GM18909 (cell line): Measurements from ENCODE around the gene GPX4.

Experiments
- ATAC-seq: cut with Tn5 transposase; IDR thresholded peaks from one replicate; pipeline ENCODE4 v1.9.1; 2021; ENCODE audit warnings: mild to moderate bottlenecking; ENCODE audit not compliant: unreplicated experiment, poor library complexity

Gene GPX4

DNA sequence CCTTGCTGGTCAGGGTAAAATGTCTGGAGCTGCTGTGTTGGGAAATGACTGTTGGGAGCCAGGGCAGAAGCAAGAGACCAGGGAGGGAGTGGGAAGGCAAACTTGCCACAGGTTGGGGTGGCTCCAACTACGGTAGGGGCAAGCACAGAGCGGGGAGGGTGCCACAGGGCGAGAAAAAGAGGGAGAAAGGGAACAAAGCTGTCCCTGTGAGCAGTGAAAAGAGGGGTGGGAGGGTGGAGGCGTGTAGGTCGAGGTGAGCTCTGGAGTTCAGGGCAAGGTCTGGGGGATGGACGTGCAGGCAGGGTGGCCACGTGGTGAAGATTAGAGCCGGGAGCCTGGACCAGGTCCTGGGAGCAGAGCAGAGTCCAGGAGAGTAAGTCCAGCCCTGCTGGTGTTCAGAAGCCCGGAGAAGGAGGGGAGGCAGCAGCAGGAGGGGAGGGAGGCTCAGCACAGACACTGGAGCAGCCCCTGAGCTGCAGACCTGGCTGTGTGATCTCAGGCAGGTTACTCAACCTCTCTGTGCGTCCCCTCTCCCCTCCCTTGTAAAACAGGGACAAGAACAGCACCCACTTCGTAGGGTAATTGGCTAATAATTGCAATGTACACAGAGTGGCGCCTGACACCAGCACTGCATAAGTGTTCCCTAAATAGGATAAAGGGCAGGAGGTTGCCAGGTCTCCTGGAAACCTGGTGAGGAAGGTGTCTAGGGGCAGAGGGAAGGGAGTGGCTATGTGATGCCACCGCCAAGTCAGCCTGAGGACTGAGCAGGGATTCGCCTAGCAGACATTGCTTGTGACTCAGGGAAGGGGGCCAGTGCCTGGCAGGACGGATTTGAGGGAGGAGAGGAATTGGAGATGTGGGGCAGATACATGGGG is 5.4 kb upstream of the GPX4 start:
- no peak for ATAC-seq

DNA sequence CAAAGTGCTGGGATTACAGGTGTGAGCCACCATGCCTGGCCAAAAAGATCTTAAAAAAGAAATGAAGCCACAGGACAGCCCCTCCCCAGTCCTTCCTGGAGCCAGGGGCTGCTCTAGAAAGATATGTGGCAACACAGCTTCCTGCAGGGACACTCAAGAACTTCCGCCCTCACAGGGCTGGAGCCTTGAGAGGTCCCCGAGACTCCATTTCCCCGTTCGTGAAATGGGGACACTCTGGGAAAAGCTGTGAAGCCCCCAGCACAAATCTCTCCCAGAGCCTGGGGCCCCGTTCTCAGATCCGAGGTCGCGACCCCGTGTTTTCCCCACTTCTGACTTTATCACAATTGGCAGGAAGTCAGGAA is 2.5 kb upstream of the GPX4 start:
- ATAC-seq: no peak

DNA sequence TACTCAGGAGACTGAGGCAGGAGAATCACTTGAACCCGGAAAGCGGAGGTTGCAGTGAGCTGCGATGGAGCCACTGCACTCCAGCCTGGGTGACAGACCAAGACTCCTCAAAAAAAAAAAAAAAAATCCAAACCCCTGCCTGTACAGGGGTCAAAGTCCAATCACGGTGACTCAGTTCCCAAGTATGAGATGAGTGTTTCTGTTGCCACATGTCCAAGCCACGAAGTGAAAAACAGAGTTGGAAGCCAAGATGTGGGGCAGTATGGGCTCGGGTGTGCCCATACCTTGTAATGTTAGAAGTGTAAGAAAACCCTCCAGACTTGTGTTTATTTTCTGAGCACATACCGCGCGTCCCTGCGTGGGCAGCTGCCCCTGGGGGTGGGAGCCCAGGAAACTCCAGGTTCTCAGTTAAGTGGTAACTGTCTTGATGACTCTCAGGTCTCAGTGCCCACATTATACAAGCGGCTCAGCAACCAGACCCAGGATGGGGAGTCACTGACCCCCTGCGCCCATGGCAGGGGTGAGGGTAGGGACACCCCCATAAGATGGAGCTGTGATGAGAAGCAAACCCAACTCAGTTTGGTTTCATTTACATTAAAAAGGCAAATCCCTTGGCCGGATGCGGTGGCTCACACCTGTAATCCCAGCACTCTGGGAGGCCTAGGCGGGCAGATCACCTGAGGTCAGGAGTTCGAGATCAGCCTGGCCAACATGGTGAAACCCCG is 1.2 kb upstream of the GPX4 start:
- peak; percentile 25 for ATAC-seq

DNA sequence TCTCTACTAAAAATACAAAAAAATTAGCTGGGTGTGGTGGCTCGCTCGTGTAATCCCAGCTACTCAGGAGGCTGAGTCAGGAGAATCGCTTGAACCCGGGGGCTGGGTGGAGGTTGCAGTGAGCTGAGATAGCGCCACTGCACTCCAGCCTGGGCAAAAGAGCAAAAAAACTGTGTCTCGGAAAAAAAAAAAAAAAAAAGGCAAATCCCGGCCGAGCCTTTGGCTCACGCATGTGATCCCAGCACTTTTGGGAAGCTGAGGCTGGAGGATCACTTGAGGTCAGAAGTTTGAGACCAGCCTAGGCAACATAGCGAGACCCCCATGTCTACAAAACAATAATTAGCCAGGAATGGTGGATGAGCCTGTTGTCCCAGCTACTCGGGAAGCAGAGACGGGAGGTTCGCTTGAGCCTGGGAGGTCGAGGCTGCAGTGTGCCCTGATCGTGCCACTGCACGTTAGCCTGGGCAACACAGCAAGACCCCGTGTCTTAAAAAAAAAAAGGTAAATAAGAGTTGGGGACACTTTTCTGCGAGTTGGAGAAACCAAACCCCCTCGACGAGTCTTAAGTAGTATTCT is 574 bp upstream of the GPX4 start:
- ATAC-seq: no peak

DNA sequence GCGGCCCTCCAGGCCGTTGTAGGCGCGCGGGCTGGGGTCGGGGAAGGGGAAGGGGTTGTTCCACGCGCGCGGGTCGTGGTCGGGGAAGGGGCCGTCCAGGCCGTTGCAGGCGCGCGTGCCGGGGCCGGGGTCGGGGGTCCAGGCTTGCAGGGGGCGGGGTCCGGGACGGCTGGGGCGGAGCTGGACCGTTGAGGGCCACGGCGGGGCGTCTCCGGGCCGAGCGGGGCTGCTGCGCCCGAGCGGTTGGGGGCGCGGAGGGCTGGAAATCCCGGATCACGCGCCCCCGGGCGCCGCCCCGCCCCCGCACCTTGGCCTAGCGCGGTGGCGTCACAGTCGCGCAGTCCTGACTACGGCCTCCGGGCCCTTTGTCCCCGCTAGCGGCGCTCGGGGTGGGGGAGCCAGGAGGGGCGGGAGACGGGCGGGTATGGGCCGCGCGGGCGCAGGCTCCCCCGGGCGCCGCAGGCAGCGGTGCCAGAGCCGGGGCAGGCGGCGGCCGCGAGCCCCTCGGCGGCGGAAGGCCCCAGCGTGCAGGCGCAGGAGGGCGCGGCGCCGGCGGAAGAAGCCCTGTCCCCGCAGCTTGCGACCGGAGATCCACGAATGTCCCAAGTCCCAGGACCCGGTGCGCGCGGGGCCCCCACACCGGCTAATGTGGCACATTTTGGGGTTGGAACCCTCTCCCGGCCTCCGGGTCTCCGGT is 665 bp downstream of the GPX4 start:
- ATAC-seq: peak; percentile 31

DNA sequence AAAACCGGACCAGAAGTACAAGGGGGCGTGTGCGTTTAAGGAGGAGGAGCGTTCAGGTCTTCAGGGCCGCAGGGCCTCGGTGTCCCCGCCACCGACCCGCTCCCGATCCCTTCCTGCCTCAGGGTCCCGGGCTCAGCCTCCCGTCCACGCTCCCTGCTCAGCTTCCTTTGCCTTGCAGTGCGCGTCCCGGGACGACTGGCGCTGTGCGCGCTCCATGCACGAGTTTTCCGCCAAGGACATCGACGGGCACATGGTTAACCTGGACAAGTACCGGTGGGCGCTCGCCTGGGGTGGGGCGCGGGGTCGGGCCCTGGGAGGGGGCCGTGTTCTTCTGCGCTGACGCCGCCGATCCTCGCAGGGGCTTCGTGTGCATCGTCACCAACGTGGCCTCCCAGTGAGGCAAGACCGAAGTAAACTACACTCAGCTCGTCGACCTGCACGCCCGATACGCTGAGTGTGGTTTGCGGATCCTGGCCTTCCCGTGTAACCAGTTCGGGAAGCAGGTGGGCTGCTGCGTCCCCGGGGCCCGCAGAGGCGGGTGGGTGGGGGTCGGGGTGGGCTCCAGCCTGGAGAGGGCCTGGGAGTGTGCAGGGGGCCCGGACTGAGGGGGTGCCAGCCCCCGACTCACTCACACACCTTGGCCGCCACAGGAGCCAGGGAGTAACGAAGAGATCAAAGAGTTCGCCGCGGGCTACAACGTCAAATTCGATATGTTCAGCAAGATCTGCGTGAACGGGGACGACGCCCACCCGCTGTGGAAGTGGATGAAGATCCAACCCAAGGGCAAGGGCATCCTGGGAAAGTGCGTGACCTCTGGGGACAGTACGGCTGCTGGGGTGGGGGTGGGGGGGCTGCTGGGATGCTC is 1.4 kb downstream of the GPX4 start:
- ATAC-seq: no peak

DNA sequence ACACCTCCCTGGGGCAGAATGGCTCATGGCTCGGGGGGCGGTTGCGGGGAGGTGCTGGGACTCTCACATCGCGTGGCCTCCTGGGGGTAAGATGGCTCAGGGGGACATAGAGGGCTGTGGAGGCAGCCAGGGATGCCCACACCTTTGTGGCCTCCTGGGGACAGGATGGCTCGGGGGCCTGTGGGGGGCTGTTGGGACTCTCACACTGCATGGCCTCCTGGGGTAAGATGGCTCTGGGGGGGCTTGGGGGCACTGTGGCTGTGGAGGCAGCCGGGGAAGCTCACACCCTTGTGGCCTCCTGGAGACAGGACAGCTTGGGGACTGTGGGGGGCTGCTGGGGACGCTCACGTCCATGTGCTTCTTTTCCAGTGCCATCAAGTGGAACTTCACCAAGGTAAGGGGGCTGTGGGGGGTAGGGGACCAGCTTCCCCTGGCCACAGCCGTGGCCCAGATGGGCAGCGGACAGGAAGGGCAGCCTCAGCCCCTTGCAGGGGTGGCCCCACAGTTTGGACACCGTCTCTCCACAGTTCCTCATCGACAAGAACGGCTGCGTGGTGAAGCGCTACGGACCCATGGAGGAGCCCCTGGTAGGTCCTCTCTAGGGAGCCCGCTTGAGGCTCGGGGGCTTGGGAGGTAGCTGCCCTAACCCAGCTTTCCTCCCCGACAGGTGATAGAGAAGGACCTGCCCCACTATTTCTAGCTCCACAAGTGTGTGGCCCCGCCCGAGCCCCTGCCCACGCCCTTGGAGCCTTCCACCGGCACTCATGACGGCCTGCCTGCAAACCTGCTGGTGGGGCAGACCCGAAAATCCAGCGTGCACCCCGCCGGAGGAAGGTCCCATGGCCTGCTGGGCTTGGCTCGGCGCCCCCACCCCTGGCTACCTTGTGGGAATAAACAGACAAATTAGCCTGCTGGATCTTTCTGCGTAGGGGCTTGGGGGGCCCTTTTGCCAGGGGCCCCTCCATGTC is 2.4 kb downstream of the GPX4 start:
- no peak for ATAC-seq

DNA sequence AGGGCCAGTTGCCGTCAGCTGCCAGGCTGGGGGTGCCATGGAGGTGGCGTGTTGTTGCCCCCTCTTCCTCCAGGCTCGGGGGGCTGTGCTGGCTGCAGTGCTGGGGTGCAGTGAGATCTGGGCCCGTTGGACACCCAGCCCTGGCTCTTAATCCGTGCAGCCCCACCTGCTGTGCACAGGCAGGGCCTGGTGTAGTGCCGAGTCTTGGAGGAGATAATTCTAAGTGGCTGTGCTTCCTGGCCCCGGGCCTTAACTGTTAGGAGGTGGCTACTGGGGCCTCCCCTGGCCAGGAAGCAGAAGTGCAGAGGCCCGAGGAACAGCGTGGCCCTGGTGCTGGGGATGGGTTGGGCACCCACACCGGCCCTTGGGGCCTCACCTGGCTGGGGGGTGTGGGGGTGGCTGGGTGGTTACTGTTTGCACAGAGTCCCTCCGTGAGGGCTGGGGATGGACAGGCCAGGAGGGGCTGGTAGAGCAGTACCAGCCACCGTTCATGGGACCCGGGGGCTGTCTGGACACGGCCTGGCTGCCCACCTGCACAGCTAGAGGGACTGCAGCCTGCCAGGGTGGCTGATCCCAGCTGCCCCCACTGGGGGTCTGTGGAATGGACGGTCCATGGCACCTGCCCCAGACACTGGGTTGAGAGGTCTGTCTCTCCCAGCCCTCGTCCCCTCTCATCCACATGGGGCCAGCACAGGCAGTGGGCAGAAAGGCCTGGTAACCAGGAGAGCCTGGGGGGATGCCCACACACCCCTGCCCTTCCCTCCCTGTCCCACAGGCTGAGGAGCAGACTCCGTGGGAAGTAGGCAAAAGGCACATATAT is 3.3 kb downstream of the GPX4 start:
- no peak for ATAC-seq

DNA sequence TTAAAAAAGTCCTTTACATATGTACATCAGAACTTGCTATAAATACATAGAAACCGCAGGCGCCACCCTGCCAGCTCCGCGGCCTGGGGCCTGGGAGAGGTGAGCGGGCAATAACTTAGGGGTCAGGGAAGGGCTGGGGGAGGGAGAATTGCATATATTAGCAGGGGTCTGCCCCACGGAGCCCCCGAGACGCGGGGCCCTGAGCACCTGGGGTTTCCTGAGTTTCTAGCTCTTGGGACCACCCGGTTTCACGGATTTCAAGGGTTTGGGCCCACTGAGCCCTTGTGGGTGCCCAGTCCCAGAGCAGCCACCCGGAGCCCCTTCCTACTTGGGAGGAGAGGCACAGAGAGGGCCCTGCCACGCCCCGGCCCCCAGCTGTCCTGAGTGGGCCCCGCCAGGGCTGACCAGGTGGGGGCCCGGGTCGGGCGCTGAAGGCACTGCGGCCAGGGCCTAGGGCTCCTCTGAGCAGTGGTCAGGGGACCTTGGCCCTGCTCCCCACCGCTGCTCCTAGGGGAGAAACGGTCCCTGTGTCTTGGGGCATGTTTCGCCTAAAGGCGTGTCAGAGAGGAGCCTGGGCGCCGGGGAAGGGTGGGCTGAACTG is 4.0 kb downstream of the GPX4 start:
- no peak for ATAC-seq

DNA sequence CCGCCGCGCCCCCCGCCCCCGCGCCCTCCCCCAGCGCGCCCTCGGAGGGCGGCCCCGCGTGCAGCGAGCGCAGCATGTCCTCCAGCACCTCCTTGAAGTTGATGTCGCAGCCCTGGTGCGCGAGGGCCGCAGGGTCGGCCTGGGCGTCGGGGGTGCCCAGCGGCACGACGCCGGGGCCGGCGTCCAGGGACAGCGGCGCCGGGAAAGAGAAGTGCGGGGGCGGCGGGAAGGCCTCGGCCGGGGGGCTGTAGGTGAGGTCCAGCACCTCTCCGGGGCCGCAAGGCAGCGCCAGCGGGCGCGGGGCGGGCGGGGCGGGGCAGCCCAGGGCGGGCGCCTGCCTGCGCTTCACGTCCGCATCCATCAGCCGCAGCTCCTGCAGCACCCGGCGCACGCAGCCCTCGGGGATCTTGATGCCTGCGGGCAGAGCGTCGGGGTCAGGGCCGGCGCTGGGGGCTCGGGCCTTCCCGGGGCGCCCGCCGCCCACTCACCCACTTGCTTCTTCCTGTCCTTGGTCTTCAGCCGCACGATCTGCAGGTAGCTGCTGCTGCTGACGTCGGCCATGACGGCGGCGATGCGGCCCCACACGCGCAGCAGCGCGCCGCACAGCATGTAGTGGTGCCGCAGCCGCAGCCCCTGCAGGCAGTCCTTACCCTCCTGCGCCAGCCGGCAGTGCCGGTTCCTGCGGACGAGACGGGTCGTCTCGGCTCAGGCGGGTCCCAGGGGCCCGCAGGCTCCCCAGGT is 4.7 kb downstream of the GPX4 start:
- ATAC-seq: no peak

DNA sequence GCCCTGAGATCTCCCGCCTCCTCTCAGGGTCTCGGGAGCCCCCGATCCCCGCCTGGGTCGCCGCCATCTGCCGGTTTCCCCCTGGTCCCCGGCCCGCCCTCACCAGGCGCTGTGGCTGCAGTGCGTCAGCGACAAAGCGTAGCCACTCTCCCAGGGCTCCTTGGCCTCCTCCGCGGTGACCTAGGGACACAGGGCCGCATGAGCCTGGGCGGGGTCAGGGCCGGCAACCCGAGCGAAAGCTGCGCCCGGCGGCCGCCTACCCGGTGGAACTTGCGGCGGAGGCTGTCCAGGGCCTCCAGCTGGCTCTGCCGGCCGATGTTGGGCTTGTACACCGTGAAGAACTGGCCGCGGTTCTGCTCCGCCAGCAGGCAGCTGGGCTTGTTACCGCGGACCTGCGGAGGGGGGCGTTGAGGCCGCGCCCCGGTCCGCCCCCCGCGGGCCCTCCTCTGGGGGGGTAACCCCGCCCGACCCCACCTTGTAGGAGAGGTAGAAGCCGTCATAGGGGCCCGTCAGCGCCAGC is 5.3 kb downstream of the GPX4 start:
- no peak for ATAC-seq

DNA sequence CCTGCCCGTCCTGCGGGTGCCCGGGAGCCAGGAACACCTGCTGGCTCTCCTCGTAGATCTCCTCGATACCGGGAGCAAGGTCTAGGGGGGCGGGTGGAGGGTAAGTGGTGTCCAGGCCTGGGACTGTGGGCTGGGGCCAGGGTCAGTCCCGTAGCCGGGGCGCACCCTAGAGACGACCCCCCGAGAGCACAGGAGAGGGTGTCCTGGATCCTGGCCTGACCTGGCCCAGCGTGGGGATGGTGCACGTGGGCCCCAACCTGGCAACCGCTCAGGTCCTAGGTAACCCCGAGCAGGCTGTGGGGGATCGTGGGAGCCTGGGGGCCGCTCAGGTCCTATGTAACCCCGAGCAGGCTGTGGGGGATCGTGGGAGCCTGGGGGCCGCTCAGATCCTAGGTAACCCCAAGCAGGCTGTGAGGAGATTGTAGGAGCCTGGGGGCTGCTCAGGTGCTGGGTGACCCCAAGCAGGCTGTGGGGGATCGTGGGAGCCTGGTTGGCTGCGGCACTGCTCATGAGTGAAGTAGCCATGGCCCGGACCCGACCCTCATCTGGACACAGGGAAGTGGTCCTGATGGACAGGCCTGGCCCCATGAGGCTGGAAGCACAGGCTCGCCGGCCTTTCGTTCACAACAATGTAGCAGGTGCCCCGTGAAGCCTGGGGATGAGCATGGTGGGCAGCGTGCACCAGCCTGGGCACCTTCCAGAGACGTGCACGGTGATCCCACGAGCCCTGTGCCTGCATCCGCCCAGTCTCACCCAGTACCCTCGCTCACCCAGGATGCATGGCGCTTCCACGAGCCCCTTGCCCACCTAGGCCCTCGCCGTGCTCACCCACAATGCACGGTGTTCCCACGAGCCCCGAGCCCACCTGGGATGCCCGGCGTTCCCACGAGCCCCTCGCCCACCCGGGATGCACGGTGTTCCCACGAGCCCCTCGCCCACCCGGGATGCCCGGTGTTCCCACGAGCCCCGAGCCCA is 6.2 kb downstream of the GPX4 start:
- no peak for ATAC-seq

DNA sequence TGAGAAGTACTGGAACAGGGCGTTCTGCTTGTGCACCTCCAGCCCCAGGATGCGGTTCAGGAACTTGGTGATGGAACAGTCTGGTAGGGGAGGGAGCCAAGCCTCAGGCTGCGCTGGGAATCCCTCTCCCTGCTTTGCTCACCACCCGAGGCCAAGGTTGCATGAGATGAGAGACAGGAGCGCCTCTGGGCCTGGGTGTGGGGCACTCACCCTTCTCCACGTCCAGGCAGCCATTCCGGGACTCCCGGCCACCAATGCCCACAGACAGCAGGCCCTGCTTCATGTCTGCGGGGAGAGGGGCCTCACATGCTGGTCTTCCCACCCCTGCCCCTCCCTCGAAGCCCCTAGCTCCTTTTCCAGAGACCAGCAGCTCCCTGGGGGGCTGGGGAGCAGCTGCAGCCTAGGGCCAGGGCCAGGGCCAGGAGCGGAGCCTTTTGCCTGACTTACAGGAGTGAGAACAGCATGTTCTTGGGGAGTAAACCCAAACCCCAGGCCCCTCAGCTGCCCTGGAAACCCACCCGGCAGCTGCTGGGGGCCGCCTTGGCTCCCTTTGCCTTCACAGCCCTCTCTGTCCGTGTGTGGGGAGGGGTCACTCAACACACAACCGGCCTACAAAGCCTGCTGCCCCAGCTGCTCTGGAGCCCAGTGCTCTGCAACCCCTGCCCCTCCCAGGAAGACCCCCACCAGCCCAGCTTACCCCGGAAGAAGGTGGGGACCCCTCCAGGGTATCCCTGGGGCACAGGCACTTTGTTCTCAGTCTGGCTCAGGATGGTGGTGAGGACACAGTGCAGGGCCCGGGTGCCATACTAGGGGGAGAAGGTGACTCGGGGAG is 7.2 kb downstream of the GPX4 start:
- ATAC-seq: no peak

DNA sequence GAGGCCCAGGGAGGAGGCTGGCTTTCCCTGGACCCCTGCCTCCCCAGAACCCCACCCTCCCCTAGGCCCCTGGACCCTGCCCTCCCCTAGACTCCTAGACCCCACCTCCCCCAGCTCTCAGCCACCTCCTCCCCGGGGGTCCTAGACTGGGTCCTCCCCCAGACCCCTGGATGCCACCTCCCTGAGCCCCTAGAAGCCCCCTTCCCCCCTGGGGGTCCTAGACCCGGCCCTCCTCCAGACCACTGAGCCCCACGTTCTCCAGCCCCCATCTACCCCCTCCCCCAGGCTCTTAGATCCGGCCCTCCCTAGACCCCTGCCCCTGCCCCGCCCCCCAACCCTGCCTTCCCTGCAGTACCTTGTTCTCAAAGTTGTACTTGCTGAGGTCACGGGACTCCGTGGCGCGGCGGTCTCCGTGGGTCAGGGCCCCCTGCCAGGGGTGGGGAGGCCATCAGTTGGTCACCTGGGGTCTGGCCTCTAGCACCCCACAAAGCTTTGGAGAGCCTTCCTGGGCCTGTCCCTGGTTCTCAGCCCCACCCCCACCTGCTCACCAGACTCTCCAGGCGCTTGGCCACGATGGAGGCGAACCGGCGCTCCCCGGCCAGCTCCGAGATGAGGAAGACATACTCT is 8.0 kb downstream of the GPX4 start:
- no peak for ATAC-seq
